HCT116 (cell line): ENCODE results near the gene RAPGEF1. TPM values are rescaled to one million over a fixed set of nuclear protein-coding genes. Genes with fewer than 3 reads are reported as not detected.

ENCODE experiments used
- ATAC-seq: fragments of 200-7000 bp; cut with Tn5 transposase; 2 replicates; pipeline ENCODE4 v1.9.1; 2020; ENCODE audit warnings: mild to moderate bottlenecking, moderate library complexity
- BruUV-seq: library from RNA; stranded (reverse); fragments of 400-500 nt; replicated peaks from 2 replicates; lab custom pipeline; 2021; lab: Mats Ljungman, UMichigan
- CTCF ChIA-PET: fragments of 300-600 bp; sonication (Branson Sonifier 250); formaldehyde crosslinking; loops from one replicate; lab custom pipeline; 2021; ENCODE audit warnings: antibody characterized with exemption; lab: Charles Lee
- POLR2A ChIA-PET: fragments of 300-600, 350-600 bp; sonication (Branson Sonifier 250); formaldehyde crosslinking; loops from one replicate; lab custom pipeline; 2021; ENCODE audit warnings: antibody characterized with exemption; lab: Charles Lee
- RAD21 ChIA-PET, 2 experiments: fragments of 300-600 bp; sonication (Branson Sonifier 250); formaldehyde crosslinking; loops; one replicate each; lab custom pipeline; 2023; ENCODE audit warnings: low total read pairs in 2 of 2; ENCODE audit not compliant: uncharacterized antibody in 2 of 2, unreplicated experiment in 2 of 2, low non-redundant PET in 1 of 2; lab: Charles Lee
- DNase-seq: peaks from one replicate; pipeline ENCODE4 v3.0.0-alpha.2; 2010; ENCODE audit warnings: low read depth, low spot score
- H2AFZ ChIP-seq: fragments of 200-600 bp; shearing (Covaris generic), sonication (generic); 2 replicates; pipeline ENCODE4 v1.6.1; 2017; ENCODE audit warnings: low read depth, mixed run types, mixed read lengths, antibody characterized with exemption, low read length; ENCODE audit not compliant: poor library complexity, severe bottlenecking
- H3K27ac ChIP-seq: 2 replicates; pipeline ENCODE4 v1.5.1; 2012; ENCODE audit warnings: low read depth, low read length
- H3K27me3 ChIP-seq: fragments of 200-600 bp; sonication (generic); 2 replicates; pipeline ENCODE4 v1.6.1; 2016; ENCODE audit warnings: mixed run types, low read length, mixed read lengths; ENCODE audit not compliant: insufficient read depth
- H3K36me3 ChIP-seq, 2 experiments: fragments of 200-500 bp in 1 of 2; fragments of 200-600 bp in 1 of 2; sonication (Bioruptor generic) in 1 of 2; sonication (generic) in 1 of 2; 2 replicates each; pipeline versions ENCODE4 v1.5.1 to v1.6.1; 2014 to 2016; ENCODE audit warnings: low read length in 2 of 2, inconsistent platforms in 1 of 2, mixed read lengths in 1 of 2, mixed run types in 1 of 2; ENCODE audit not compliant: insufficient read depth in 2 of 2, control insufficient read depth in 1 of 2
- H3K4me1 ChIP-seq, 2 experiments: fragments of 200-600 bp in 1 of 2; sonication (generic) in 1 of 2; 2 replicates each; pipeline versions ENCODE4 v1.5.1 to v1.6.1; 2012 to 2017; ENCODE audit warnings: low read length in 2 of 2, inconsistent platforms in 1 of 2, mild to moderate bottlenecking in 1 of 2, mixed read lengths in 1 of 2, mixed run types in 1 of 2, moderate library complexity in 1 of 2; ENCODE audit not compliant: insufficient read depth in 2 of 2, control insufficient read depth in 1 of 2
- H3K4me2 ChIP-seq: fragments of 200-600 bp; sonication (generic); 2 replicates; pipeline ENCODE4 v1.6.1; 2017; ENCODE audit warnings: mixed run types, low read length, mixed read lengths
- H3K4me3 ChIP-seq, 2 experiments: fragments of 200-600 bp in 1 of 2; sonication (generic) in 1 of 2; replicated peaks in 1 of 2; 2 replicates each; pipeline ENCODE4 v1.5.1; 2011 to 2016; ENCODE audit warnings: low read length in 2 of 2, control low read depth in 1 of 2, low read depth in 1 of 2, mild to moderate bottlenecking in 1 of 2, mixed read lengths in 1 of 2, mixed run types in 1 of 2
- H3K79me2 ChIP-seq: fragments of 200-600 bp; sonication (generic); 2 replicates; pipeline ENCODE4 v1.6.1; 2017; ENCODE audit warnings: mild to moderate bottlenecking, mixed run types, low read length, moderate library complexity, mixed read lengths; ENCODE audit not compliant: insufficient read depth
- H3K9ac ChIP-seq: fragments of 200-600 bp; sonication (generic); 2 replicates; pipeline ENCODE4 v1.6.1; 2016; ENCODE audit warnings: low read length, mixed read lengths
- H3K9me2 ChIP-seq: fragments of 200-600 bp; sonication (generic), shearing (Covaris generic); 2 replicates; pipeline ENCODE4 v1.6.1; 2017; ENCODE audit warnings: mixed run types, mild to moderate bottlenecking, moderate library complexity; ENCODE audit not compliant: insufficient read depth
- H3K9me3 ChIP-seq, 2 experiments: fragments of 200-500 bp in 1 of 2; fragments of 200-600 bp in 1 of 2; sonication (Bioruptor generic) in 1 of 2; sonication (generic) in 1 of 2; 2 replicates each; pipeline ENCODE4 v1.6.1; 2014 to 2017; ENCODE audit warnings: low read length in 2 of 2, mixed read lengths in 2 of 2, inconsistent platforms in 1 of 2, low read depth in 1 of 2, mild to moderate bottlenecking in 1 of 2, mixed run types in 1 of 2, moderate library complexity in 1 of 2; ENCODE audit not compliant: control insufficient read depth in 1 of 2, insufficient read depth in 1 of 2
- H4K20me1 ChIP-seq: fragments of 200-600 bp; sonication (generic), shearing (Covaris generic); 2 replicates; pipeline ENCODE4 v1.6.1; 2017; ENCODE audit warnings: mixed run types, mild to moderate bottlenecking, moderate library complexity; ENCODE audit not compliant: insufficient read depth
- CBX3 ChIP-seq: IDR thresholded peaks from 2 replicates; pipeline ENCODE4 v1.6.1; 2012; ENCODE audit warnings: low read depth
- CTCF ChIP-seq, 3 experiments: fragments of 200-600 bp in 1 of 3; sonication (generic) in 1 of 3; IDR thresholded peaks in 2 of 3; conservative IDR thresholded peaks in 1 of 3; 2 replicates each; pipeline ENCODE4 v1.5.1; 2012 to 2017; ENCODE audit warnings: low read depth in 2 of 3, low read length in 2 of 3, antibody characterized with exemption in 1 of 3, borderline replicate concordance in 1 of 3, control low read depth in 1 of 3, mild to moderate bottlenecking in 1 of 3, mixed read lengths in 1 of 3, mixed run types in 1 of 3, moderate library complexity in 1 of 3; ENCODE audit not compliant: insufficient read depth in 1 of 3
- EGR1 ChIP-seq: IDR thresholded peaks from 2 replicates; pipeline ENCODE4 v1.6.1; 2012; ENCODE audit warnings: low read depth
- ELF1 ChIP-seq: IDR thresholded peaks from 2 replicates; pipeline ENCODE4 v1.6.1; 2012; ENCODE audit warnings: low read depth, borderline replicate concordance
- EZH2 ChIP-seq: fragments of 200-600 bp; sonication (generic); IDR thresholded peaks from 2 replicates; pipeline ENCODE4 v1.6.1; 2017; ENCODE audit warnings: antibody characterized with exemption, mixed run types
- EZH2phosphoT487 ChIP-seq: fragments of 200-600 bp; IDR thresholded peaks from 2 replicates; pipeline ENCODE4 v1.6.1; 2018; ENCODE audit warnings: antibody characterized with exemption, borderline replicate concordance
- FOSL1 ChIP-seq: IDR thresholded peaks from 2 replicates; pipeline ENCODE4 v1.6.1; 2012; ENCODE audit warnings: low read depth
- JUND ChIP-seq: IDR thresholded peaks from 2 replicates; pipeline ENCODE4 v1.6.1; 2012
- RAD21 ChIP-seq: IDR thresholded peaks from 2 replicates; pipeline ENCODE4 v1.6.1; 2012; ENCODE audit warnings: low read depth, mild to moderate bottlenecking
- SIN3A ChIP-seq: IDR thresholded peaks from 2 replicates; pipeline ENCODE4 v1.6.1; 2012; ENCODE audit warnings: low read depth
- SP1 ChIP-seq: IDR thresholded peaks from 2 replicates; pipeline ENCODE4 v1.6.1; 2012; ENCODE audit warnings: low read depth
- YY1 ChIP-seq: IDR thresholded peaks from 2 replicates; pipeline ENCODE4 v1.6.1; 2011; ENCODE audit warnings: low read length, low read depth, moderate library complexity, mild to moderate bottlenecking; ENCODE audit not compliant: insufficient replicate concordance; ENCODE audit errors: extremely low read depth
- ZBTB33 ChIP-seq: IDR thresholded peaks from 2 replicates; pipeline ENCODE4 v1.6.1; 2011; ENCODE audit warnings: mild to moderate bottlenecking, low read length, moderate library complexity; ENCODE audit not compliant: insufficient replicate concordance; ENCODE audit errors: extremely low read depth
- ZFX ChIP-seq: fragments of 450-650 bp; IDR thresholded peaks from 2 replicates; pipeline ENCODE4 v1.6.1; 2017
- ZNF274 ChIP-seq: fragments of 200-500 bp; sonication (Bioruptor generic); IDR thresholded peaks from 2 replicates; pipeline ENCODE4 v1.6.1; 2014; ENCODE audit warnings: mild to moderate bottlenecking, low read depth, low read length, inconsistent platforms
- intact Hi-C: fragments of 100-400 bp; cut with micrococcal nuclease; formaldehyde crosslinking; loops from 2 replicates; pipeline ENCODE4 v1.10.0; 2022
- total RNA-seq: library from RNA; stranded (reverse); gene quantifications from one replicate; pipeline ENCODE4 v1.2.1, GENCODE V29; 2021; ENCODE audit not compliant: unreplicated experiment
- TF ChIP-seq, protein P1 (sequence below): IDR thresholded peaks from 2 replicates; pipeline ENCODE4 v1.6.1; 2012

RAPGEF1 gene
- total RNA-seq, 1 experiment from 2014 or later: 43.0 TPM

DNA sequence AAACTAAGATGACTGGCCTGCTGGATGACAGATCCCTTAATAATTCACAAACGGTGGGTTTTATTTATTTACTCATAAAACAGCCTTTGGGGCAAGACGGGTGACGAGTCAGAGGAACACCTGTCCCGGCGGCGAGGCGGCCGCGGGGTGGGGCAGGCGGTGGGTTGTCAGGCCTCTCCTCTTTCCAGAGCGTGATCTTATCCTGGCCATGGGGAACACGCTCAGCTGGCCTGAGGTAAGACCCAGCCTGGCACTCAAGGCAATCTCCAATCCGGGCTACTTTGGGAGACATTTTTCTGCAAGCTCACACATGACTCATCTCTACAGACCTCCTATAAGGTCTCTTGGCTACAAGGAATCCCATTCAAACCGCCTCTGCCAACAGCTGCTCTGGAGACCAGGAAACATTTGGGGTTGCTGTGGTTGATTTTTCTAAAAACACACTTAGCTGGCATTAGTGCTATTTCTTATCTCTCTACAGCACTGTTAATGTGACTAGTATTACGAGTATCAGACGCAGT lies 6.3 kb downstream of the RAPGEF1 start:
- no peak overlapping the region; the same call in 1 of the 2 replicates for H3K9ac ChIP-seq
- intact Hi-C loops: no loop called here
- CTCF ChIA-PET: no interaction called here
- no peaks in the 10 kb centered on the region for H3K9me2 ChIP-seq
- DNase-seq (no peak), ATAC-seq (peak; percentile 79)
- no peaks in the 10 kb centered on the region for H3K9me3 ChIP-seq
- no TSS peak for BruUV-seq
- peaks cover 28 to 38% of the 10 kb centered on the region in 2 experiments for H3K4me1 ChIP-seq
- H3K27me3 ChIP-seq: no peaks in the 10 kb centered on the region
- H3K4me3 ChIP-seq: no peak overlapping the region
- H3K4me2 ChIP-seq: peak overlapping the region; percentile 55
- POLR2A ChIA-PET: interaction anchor here (1.4 kb wide), 1 partner anchor 55 kb away, joined by 4 read pairs; no protein-coding TSS in a partner anchor
- 0 out of 4 replicates have a peak, but pooled peaks cover 0 to 3% of the 10 kb centered on the region in 2 experiments for H3K36me3 ChIP-seq
- H3K27ac ChIP-seq: peak overlapping the region; percentile 52
- RAD21 ChIA-PET: no interaction called here
- peaks cover 88% of the 10 kb centered on the region for H3K79me2 ChIP-seq
- peak; percentile 42; the same call in 1 of the 2 replicates for TF ChIP-seq JUND
- peak; percentile 39 for TF ChIP-seq FOSL1
- no peak for TF ChIP-seq ZFX
- H4K20me1 ChIP-seq: no peaks in the 10 kb centered on the region
- H2AFZ ChIP-seq: no peak overlapping the region

GRCh38 chr9:131732636-131733289 lies 7.1 kb downstream of the RAPGEF1 start:
- no TSS peak for BruUV-seq
- Histone ChIP-seq H2AFZ (no peak overlapping the region), H3K9ac (no peak overlapping the region), H3K9me3 (no peaks in the 10 kb centered on the region), H3K27me3 (no peaks in the 10 kb centered on the region), H3K79me2 (peaks cover 89% of the 10 kb centered on the region), H3K27ac (no peak overlapping the region), H3K4me3 (no peak overlapping the region), H4K20me1 (no peaks in the 10 kb centered on the region), H3K4me2 (no peak overlapping the region), H3K4me1 (peaks cover 26 to 43% of the 10 kb centered on the region in 2 experiments), H3K36me3 (0 out of 4 replicates have a peak, but pooled peaks cover 0 to 3% of the 10 kb centered on the region in 2 experiments), H3K9me2 (no peaks in the 10 kb centered on the region)
- no peak for DNase-seq
- RAD21 ChIA-PET: interaction anchor here in 1 of 2 experiments (0.6 kb wide), 1 partner anchor 397 kb away, joined by 4 read pairs; no protein-coding TSS in a partner anchor
- intact Hi-C loops: no loop called here
- POLR2A ChIA-PET: no interaction called here
- CTCF ChIA-PET: no interaction called here
- no peak for ATAC-seq
- no peak for TF ChIP-seq SP1
- no peak for TF ChIP-seq CTCF (IDR thresholded peaks at IDR 0.05 in 2 of 3, conservative IDR thresholded peaks at IDR 0.05 in 1 of 3; ENCODE audit: borderline replicate concordance in 1 of 3, insufficient read depth in 1 of 3, low read depth in 2 of 3, low read length in 2 of 3)
- TF ChIP-seq CBX3: no peak
- no peak for TF ChIP-seq SIN3A
- TF ChIP-seq RAD21: no peak
- no peak for TF ChIP-seq ZBTB33
- no peak for TF ChIP-seq JUND
- TF ChIP-seq EZH2phosphoT487: no peak
- no peak for TF ChIP-seq ELF1
- TF ChIP-seq EGR1: no peak
- no peak for TF ChIP-seq FOSL1
- TF ChIP-seq ZNF274: no peak
- no peak for TF ChIP-seq YY1
- TF ChIP-seq, protein P1, sequence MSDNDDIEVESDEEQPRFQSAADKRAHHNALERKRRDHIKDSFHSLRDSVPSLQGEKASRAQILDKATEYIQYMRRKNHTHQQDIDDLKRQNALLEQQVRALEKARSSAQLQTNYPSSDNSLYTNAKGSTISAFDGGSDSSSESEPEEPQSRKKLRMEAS: no peak; the same call in 1 of the 2 replicates
- no peak for TF ChIP-seq EZH2
